Effector CD8-positive, alpha-beta T cell (primary cell): ENCODE results near the gene C22orf23.

Experiments
- DNase-seq: peaks from one replicate; lab custom pipeline; 2025; lab: John Stamatoyannopoulos, UW
- total RNA-seq, 4 experiments: gene quantifications; one replicate each; lab custom pipeline; 2026; lab: John Stamatoyannopoulos, UW

C22orf23 gene
- 0 to 0.18 (median 0.04) reads per million in 4 experiments for total RNA-seq

DNA sequence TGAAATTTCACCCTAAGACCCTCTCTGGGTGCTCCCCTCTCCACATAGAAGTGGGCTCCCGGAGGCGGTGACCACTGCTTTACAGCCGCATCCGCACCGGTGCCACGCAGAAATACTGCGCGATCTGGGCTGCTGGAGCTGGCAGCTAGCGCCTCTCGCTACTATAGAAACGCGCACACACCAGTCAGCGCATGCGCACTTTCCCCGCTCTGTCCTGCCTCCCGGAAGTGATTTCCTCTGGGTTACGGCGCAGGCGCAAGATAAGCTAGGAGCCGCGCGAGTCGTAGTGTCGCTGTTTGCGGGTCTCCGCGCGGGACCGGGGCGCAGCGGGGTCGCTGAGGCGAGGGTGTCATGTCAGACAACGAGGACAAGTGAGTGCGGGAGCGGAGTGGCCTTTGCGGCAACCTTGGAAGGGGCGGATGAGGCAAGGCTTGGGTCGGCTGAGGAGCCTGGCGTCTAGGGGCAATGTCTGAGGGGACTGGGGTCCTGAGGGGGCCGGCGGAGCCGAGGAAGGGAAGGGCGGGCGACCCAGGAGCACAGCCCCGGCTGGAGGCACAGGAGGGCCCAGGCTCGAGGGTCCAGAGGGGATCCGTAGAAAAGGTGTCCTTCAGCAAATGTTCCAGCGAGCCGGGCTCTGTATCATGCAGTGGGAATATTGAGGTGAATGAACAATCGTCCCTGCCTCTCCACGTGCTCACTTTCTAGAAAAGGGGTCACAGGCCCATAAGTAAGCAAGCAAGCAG lies at the start of gene C22orf23, which contains the start of gene POLR2F:
Gene C22orf23, minus strand, starts transcription at position 165 of the 743 bp plus-strand sequence. CDS start 452 bp downstream, outside the sequence.
Gene POLR2F, plus strand, starts transcription at position 263 of the 743 bp plus-strand sequence. Its CDS starts 89 bp downstream, at position 352.
- peak; percentile 96 for DNase-seq

DNA sequence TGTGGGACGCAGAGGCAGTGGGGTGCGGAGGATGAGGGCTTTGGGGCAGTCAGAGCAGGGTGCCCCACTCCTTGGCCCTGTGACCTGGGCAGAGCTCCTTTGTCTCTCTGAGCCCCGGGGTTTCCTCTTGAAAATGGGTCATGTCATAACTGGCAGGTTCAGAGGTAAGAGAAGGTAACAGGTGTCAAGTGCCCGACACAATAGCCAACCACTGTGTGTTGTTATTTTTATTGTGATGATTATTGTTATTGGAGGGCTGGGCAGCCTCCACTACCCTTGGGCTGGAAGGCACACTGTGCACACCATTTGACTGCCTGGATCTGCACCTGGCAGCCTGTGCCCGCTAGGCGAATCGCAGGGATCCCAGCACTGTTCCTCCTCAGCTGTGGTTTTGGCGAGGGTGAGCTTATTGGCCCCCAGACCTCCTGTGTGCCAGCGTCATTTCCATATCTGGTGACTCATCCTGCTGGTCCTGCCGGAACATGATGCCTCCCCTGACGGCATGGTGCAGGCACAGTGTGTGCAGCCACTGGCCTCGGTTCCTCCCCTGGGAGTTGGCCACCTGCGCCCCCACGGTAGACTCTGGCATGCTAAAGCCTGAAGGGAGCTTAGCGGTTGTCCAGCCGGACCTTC lies 46.4 kb upstream of the C22orf23 start:
- no peak for DNase-seq

DNA sequence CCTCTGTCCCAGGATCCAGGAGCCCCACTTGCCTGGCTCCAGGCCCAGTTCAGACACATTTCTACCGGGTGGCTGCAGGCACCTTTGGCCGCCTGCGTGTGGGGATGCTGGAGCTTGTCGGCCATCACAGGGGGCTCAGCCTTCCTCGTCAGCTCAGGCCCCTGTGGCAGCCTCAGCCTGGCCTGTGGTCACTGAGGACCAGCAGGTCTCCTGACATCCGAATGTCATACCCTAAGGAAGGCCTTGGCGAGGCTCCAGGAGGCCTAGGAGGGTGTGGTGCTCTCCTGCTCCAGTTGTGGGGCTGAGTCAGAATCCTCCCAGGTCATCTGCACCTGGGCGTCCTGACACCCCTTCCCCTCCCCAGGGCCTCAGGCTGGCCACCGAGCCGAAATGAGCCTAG lies 45.8 kb upstream of the C22orf23 start:
- no peak for DNase-seq

DNA sequence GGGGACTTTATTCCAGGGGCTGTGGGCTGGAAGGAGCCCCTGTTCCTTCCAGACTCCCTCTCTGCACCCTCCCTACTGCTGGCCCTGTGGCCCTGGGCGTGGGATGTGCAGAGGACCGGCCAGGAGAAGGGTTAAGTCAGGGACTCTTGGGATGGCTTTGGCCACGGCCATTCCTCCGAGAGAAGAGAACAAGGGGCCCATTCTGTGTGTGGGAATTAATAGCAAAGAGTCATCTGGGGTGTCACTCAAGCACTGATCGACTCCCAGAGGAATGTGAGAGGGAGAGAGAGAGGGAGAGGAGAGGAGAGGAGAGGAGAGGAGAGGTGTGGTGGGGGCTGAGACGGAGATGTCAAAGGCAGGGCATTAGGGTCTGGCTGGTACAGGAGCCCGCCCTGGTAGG lies 45.1 kb upstream of the C22orf23 start:
- DNase-seq, result no peak

DNA sequence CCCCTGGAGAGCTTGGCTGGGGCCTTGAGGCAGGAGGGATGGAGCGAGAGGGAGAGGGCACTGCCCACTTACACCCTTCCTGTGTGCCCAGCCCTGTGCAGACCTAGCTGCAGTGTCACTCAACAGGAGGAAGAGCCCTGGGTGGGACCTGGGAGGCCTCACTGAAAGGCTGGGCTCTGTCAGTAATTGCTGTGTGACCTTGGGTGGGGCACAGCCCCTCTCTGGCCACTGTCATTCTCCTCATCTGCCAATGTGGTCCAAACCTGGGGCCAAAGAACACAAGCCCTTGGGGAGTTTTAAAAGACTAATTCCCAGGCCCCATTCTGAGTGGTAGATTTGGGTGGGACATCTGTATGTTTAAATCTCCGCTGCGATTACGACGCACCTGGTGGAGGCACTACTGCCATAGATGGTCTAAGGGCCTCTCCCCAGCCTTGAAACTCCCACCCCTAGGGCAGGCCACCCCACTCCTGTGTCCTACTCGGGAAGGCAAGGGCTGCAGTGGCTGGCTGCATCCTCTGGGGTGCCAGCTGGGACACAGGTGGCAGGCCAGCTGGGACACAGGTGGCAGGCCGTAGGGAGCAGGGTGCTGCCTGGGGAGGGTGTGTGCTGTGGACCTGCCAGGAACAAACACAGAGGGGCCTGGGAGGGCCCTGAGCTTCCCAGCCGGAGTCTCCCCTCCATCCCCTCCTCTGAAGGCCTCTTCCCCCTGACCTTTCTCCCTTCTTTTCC lies 43.3 kb upstream of the C22orf23 start:
- no peak for DNase-seq

DNA sequence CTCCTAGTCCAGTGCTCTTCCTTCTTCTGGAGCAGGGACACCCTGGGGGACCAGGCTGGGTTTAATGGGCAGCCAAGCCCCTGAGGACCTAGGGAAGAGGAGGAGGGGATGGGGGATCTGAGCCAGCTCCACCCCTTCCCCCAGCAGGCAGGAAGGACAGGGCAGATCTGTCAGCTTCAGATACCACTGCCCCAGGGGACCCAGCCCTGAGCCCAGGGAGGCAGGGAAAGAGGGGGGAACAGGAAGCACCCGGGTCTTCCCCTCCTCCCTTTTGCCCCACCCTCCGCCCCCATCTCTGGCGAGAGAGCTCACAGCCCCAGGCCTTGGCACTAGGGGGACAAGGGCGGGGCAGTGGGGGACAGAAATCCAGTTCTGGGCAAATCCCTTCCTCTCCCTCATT lies 42.7 kb upstream of the C22orf23 start:
- DNase-seq, result no peak

DNA sequence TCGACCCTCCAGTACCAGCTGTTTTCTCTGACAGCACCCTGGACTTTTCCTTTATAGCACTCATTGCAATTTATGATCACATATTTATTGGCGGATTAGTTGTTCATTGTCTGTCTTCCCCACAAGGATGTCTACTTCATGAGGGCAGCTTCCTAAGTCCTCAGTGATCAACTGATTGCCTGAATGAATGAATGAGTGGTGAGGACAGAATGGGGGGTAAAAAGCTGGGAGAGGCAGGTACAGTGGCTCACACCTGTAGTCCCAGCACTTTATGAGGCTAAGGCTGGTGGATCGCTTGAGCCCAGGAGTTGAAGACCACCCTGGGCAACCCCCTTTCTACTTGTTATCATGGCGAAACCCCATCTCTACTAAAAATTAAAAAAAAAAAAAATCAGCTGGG lies 42.1 kb upstream of the C22orf23 start:
- no peak for DNase-seq

DNA sequence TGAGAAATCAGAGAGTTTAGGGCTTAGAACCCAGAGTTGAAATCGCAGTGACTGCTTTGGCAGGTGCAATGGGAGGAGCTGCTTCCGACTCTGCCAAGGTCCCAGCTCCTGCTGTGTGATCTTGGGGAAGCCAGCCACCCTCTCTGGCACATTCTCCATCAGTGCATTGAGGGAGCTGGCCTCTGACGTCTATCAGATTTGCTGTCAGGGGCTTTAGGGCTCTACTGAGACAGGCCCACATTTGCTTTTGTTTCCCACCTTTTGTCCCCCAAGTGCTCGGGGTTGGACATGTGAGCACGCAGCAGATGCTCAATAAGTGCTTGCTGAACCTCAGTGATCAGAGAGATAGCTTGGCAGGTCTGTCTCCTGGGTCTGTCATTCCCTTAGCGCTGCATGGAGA lies 41.6 kb upstream of the C22orf23 start:
- no peak for DNase-seq

DNA sequence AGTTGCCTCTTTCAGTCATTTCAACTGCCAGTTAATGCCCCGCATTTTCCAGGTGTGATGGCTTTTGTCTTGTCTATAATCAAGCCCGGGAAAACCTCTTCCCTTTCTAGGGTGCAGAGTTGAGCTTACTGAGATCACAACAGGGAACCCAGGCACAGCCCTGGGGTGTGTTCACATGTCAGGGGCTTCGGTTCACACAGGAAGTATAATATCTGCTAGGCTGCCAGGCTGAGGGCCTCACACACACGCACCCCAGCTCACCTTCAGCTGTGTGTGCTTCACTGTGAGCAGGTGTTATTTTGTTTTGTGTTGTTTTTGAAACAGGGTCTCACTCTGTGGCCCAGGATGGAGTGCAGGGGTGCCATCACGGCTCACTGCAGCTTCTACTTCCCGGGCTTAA lies 40.6 kb upstream of the C22orf23 start:
- no peak for DNase-seq

DNA sequence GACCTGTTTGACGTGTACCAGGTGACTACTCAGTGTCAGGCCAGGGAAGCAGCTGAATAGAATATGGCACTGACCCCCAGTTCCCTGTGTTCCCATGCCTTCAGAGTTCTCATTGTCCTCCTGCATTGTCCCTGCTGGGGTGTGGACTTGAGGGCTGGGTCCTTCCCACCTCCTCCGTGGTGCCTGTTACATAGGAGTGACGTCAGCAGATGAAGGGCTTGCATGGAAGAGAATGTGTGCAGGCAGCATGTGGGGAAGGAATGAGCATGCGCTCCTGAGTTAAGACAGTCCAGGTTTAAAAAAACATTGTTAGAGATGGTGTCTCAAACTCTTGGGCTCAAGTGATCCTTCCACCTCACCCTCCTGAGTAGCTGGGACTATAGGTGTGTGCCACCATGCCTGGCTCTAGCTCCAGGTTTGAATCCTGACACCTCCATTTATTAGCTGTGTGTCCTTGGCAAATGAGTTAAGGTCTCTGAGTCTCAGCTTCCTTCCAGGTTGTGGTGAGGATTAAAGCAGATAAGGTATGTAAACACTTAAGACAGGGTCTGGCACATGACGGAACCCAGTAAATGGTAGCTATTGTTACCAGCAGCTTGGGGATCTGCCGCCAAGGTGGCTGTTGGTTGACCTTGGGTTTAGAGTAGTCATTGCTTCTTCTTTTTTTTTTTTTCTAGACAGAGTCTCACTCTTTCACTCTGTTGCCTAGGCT lies 38.5 kb upstream of the C22orf23 start:
- DNase-seq, result no peak

DNA sequence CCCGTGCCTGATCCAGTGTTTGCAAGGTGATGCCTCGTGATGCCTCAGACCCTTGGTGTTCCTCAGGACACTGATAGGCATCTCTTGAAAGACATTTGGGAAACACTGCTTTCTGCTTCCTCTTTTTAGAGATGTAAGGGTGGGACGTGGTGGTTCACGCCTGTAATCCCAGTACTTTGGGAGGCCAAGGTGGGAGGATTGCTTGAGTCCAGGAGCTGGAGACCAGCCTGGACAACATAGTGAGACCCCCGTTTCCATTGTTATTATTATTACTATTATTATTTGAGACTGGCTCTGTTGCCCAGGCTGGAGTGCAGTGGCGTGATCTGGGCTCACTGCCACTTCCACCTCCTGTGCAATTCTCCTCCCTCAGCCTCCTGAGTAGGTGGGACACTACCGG lies 37.5 kb upstream of the C22orf23 start:
- DNase-seq, result no peak

DNA sequence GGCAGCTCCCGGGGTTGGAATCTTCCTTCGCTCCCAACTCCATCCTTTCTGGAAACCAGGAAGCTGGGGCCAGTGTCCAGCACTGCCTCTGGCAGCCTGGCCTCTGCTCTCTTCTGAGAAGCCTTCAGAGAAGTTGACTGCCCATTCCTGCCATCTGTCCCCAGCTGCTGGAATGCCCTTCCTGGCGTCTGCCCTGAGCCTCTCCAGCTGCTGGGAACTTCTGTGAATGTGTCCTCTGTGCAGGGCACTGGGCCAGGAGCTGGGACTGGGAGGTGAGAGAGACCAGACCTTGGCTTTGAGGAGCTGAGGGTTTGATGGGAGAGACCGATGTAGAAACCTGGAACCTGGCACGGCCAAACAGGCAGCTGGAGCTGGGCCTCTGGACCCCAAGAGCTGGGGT lies 36.9 kb upstream of the C22orf23 start:
- DNase-seq, result no peak

DNA sequence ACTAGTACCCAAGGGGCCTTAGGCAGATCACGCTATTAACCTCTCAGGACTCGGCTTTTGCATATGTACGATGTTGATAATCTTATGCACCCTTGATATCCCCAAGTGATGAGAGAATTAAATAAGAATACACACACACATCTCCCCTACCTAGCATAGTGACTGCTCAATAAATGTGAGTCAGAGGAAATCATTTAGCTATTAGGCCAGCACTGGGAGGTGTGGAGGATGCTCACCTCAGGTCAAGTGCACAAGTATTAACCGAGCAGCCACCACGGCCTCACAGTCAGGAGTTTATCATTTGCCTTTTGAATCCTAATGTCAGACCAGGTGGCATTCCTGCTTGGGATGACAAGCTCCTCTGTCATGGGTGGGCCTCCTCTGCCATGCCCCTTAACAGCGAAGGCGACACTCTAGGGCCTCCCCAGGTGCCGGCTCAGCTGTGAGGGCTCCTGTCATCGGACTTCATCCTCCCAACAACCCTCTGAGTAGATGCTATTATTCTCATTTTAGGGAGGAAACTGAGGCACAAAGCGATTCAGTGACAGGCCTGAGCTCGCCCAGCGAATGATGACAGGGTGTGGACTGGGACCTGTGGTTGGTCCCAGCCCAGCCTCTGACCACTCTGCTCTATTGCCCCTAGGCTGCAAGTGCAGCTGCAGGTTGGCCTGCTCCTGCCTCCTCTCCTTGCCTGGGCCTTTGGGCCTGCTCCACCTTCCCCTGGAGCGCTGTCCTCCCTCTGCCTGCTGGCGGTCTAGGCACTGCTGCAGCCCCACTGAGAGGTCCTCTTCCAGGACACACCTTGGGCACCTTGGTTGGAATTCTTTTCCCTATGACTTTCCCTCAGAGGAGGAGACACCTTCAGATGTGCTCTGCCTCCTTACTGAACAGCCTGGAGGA lies 36.0 kb upstream of the C22orf23 start:
- DNase-seq, result no peak

DNA sequence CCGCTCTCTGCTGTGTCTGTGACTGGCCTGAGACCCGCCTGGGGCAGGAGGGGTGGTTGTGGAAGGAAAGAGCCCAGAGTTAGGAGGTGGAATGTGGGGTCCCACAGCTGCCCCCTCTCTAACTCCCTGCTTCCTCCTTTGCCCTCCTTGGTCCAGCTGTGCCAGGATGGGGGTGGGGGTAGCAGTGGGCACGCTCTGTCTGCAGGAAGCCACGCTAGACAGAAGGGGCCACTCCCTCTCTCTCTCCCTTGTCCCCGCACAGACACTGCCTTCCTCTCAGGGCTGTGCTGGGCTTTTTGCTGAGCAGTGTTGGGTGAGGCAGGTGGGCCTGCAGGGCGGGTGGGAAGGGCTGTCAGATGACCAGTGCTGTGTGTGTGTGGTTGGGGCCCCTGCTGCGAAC lies 33.0 kb upstream of the C22orf23 start:
- no peak for DNase-seq

DNA sequence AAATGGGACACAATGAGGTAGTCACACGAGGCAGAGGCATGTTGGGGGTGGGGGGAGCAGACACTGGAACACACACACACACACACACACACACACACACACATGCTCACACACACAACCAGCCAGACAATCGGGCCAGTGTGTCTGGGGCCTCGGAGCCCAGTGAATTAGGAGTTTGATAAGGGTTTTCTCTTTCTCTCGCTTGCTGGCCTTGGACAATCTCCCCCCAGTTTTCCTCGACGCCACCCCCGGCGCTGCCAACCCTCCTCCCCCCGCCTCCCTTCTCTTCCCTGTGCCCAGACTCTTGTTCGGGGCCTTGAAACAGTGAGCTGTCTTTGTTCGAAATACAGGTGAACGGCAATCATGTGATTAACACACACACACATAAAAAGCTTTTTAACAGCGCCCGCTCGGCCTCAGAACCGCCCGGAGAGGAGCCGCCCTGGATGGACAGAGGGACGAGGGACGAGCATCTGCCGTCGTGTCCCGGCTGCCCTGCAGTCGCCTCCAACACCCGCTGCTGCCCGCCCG lies 32.4 kb upstream of the C22orf23 start:
- DNase-seq, result no peak

DNA sequence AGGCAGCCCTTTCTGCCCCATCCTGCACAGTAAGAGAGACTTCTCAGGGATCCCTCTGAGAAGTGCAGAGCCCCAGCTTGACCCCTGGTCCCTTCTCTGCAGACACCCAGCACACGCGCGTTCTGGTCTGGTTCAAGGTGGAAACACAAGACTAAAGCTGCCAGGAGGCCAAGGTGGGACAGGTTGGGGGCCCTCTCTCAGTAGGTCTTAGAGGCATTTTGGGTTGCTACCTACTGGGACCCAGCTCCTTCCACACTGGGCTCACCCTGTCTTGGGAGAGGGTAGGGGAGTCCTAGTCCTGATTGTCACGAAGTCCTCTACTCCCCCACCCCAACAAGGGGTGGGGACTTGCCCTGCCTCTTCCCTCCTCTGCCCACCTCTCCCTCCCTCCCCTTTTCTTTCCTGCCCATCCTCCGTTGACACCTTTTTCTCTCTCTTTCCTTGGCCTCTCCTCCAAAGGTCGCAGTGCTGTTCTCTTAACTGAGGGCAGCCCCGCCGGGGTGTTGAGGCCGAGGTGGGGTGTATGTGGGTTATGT lies 31.7 kb upstream of the C22orf23 start:
- DNase-seq, result no peak

DNA sequence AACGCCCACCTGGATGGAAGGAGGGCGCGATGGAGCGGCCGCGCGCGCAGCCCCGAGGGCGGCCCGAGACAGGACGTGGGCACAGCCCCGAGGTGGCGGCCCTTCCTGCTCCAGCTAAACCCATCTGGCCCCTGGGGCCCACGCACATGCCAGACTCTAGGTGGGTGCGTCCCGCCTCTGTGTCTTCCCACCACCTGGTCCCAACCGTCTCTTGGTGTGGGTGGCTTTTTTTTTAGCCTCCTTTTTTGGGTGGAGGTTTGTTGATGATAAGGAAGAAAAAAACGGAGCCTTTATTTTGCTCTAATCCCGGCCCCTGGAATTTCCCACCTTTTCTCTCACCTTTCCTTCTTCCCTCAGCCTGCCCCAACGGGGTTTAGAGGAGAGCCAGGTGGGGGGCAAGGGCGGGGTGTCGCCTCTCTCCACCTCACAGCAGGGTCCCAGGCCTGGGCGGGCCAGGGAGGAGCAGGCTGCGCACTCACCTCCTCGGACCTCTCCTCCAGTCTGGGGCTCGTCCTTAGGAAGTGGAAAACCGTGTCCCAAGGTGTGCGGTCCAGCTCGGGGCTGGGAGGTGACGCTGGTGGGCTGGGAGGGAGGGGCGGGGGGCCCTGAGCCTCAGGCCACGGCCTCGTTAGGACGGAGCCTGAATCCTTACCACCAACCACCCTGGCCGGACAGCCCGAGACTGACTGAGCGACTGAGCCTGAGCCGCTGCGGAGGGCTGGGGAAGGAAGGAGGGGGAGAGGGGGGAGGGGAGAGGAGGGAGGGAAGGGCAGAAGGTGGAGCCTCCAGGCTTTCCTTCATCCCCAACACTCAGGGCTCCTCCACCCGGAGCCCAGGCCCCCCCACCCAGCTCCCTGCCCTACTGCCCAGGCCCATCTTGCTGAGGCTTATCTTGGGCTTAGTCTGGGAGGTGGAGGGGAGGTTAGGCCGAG lies 30.7 kb upstream of the C22orf23 start, which contains the start of gene SOX10:
Gene SOX10, minus strand, starts transcription at position 696 of the 932 bp plus-strand sequence. CDS start 771 bp downstream, outside the sequence.
- no peak for DNase-seq

DNA sequence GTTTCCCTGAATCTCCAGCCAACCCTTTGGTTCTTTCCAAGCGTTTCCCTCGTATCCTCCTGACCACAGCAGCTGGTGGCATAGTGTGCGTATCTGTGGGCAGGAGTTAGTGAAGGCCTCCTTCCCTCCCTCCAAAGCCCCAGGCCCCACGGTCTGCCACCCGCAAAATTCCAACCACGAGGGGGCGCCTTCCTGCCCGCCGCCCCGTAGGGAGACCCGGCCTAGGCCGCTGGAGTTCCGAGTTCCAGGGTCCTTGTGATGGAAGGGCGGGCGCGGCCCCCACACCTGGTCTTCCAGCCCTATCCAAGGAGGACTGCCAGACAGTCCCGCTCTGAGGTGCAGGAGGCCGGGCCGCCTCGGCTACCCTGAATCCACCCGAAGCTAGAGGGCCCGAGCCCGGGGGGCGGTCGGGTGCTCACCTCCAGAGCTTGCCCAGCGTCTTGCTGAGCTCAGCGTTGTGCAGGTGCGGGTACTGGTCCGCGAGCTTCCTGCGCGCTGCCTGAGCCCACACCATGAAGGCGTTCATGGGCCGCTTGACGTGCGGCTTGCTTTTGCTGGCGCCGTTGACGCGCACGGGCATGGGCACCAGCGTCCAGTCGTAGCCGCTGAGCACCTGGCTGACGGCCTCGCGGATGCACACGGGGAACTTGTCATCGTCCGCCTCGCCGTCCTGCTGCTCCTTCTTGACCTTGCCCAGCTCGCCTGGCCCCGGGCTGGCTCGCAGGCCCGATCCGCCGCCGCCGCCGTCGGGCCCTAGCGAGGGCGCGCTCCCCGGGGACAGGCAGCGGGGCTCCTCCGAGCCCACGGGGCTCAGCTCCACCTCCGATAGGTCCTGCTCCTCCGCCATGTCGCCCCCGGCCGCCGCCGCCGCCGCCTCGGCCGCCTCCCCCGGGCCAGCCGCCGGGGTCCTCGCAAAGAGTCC lies 29.8 kb upstream of the C22orf23 start:
- no peak for DNase-seq
